A673 (cell line): Measurements from ENCODE around the gene PHAF1.

Source experiments
- CTCF ChIP-seq: fragments of 300-800, 200-600 bp; sonication (generic); conservative IDR thresholded peaks from 2 replicates; pipeline ENCODE4 v1.5.1; 2017; ENCODE audit warnings: low read depth, mild to moderate bottlenecking, antibody characterized with exemption, low read length, moderate library complexity, mixed read lengths
- EZH2 ChIP-seq: fragments of 200-600 bp; sonication (generic); IDR thresholded peaks from 2 replicates; pipeline ENCODE4 v1.6.1; 2017; ENCODE audit warnings: borderline replicate concordance, low read depth, mild to moderate bottlenecking, mixed read lengths, antibody characterized with exemption, low read length; ENCODE audit not compliant: poor library complexity, severe bottlenecking

GRCh38 chr16:67170168-67170948 is 60.6 kb downstream of the PHAF1 start, which contains the start of gene NOL3:
- no peak for TF ChIP-seq CTCF
- TF ChIP-seq EZH2 = no peak
